Thymus (tissue), 11 donors: Measurements from ENCODE around the gene SWI5. TPM values are rescaled to one million over a fixed set of nuclear protein-coding genes. Genes with fewer than 3 reads are reported as not detected.

Experiments
- DNase-seq, 9 donors: peaks; one replicate each; pipeline ENCODE4 v3.0.0-alpha.2; 2013; ENCODE audit warnings: low spot score in 9 of 9, low read depth in 6 of 9, missing footprints in 1 of 9
- H3K27ac ChIP-seq, 2 donors: one replicate each; pipeline ENCODE4 v1.5.1; 2013; ENCODE audit warnings: control low read depth in 1 of 2, low read depth in 1 of 2, low read length in 1 of 2, mild to moderate bottlenecking in 1 of 2, moderate library complexity in 1 of 2
- H3K27me3 ChIP-seq, 2 donors: one replicate each; pipeline ENCODE4 v1.5.1; 2013; ENCODE audit warnings: low read length in 1 of 2; ENCODE audit not compliant: control insufficient read depth in 2 of 2, insufficient read depth in 1 of 2
- H3K36me3 ChIP-seq, 2 donors: one replicate each; pipeline ENCODE4 v1.5.1; 2013; ENCODE audit warnings: low read length in 1 of 2, mild to moderate bottlenecking in 1 of 2, moderate library complexity in 1 of 2; ENCODE audit not compliant: control insufficient read depth in 2 of 2, insufficient read depth in 2 of 2
- H3K4me1 ChIP-seq, 2 donors: one replicate each; pipeline ENCODE4 v1.5.1; 2013; ENCODE audit warnings: low read length in 2 of 2; ENCODE audit not compliant: control insufficient read depth in 2 of 2, insufficient read depth in 2 of 2
- H3K4me3 ChIP-seq, 2 donors: one replicate each; pipeline ENCODE4 v1.5.1; 2013; ENCODE audit warnings: low read length in 2 of 2, control low read depth in 1 of 2, mild to moderate bottlenecking in 1 of 2
- H3K9me3 ChIP-seq, 2 donors: one replicate each; pipeline ENCODE4 v1.5.1; 2013; ENCODE audit warnings: low read length in 1 of 2, mild to moderate bottlenecking in 1 of 2; ENCODE audit not compliant: control insufficient read depth in 2 of 2, insufficient read depth in 1 of 2
- WGBS: extraction: QIAGEN DNeasy Blood & Tissue Kit; methylation state at CpG from one replicate; pipeline ENCODE4 v1.1.7; 2013; 5-methylcytosine and 5-hydroxymethylcytosine counted together
- polyA plus RNA-seq: library from polyadenylated mRNA; stranded (reverse); fragments of 200-250 nt; gene quantifications from one replicate; pipeline ENCODE4 v1.2.3, GENCODE V29; 2013
- total RNA-seq: library from RNA; stranded (reverse); fragments of 120-200 nt; gene quantifications from one replicate; pipeline ENCODE4 v1.2.4, GENCODE V29; 2013
- donor health status: healthy.

Gene SWI5
- total and polyA plus RNA-seq, 2 donors = 25.9 to 26.3 TPM

GRCh38 chr9:128249908-128250838 is 25.9 kb upstream of the SWI5 start:
- 10% methylated on average over 81 of the region's 81 CpGs for WGBS
- Histone ChIP-seq H3K4me3 (peak overlapping the region; percentile 18 to 46), H3K27ac (peak overlapping the region; percentile 11 to 33), H3K27me3 (peaks cover 7 to 34% of the 10 kb centered on the region in 2 donors), H3K36me3 (no peaks in the 10 kb centered on the region), H3K4me1 (peaks cover 11 to 32% of the 10 kb centered on the region in 2 donors), H3K9me3 (no peaks in the 10 kb centered on the region)
- DNase-seq = peak; percentile 54 to 91 (median 82)

GRCh38 chr9:128250839-128251731 is 25.0 kb upstream of the SWI5 start:
- 34% methylated on average over 43 of the region's 43 CpGs for WGBS
- H3K4me3 ChIP-seq = peak overlapping the region in 1 of 2 donors; percentile 46
- H3K36me3 ChIP-seq = peaks cover 0 to 3% of the 10 kb centered on the region in 2 donors
- peaks cover 11 to 23% of the 10 kb centered on the region in 2 donors for H3K4me1 ChIP-seq
- H3K9me3 ChIP-seq = no peaks in the 10 kb centered on the region
- H3K27ac ChIP-seq = no peak overlapping the region
- peaks cover 7 to 34% of the 10 kb centered on the region in 2 donors for H3K27me3 ChIP-seq
- no peak for DNase-seq

- Histone ChIP-seq H3K4me3 (no peak overlapping the region), H3K9me3 (no peaks in the 10 kb centered on the region), H3K27me3 (peaks cover 7 to 31% of the 10 kb centered on the region in 2 donors), H3K36me3 (peaks cover under 1 to 3% of the 10 kb centered on the region in 2 donors), H3K27ac (no peak overlapping the region), H3K4me1 (peaks cover 11 to 19% of the 10 kb centered on the region in 2 donors)
- 98% methylated on average over 3 of the region's 3 CpGs for WGBS
- no peak for DNase-seq
Observed at GRCh38 chr9:128251732-128252100, 24.4 kb upstream of the SWI5 start.

GRCh38 chr9:128252317-128253139 is 23.5 kb upstream of the SWI5 start:
- DNase-seq = no peak
- Histone ChIP-seq H3K4me1 (peaks cover 11 to 19% of the 10 kb centered on the region in 2 donors), H3K27me3 (peaks cover 7 to 29% of the 10 kb centered on the region in 2 donors), H3K36me3 (peaks cover 9 to 11% of the 10 kb centered on the region in 2 donors), H3K27ac (no peak overlapping the region), H3K4me3 (no peak overlapping the region), H3K9me3 (no peaks in the 10 kb centered on the region)
- 96% methylated on average over 25 of the region's 25 CpGs for WGBS

GRCh38 chr9:128253140-128253990 is 22.7 kb upstream of the SWI5 start:
- peaks cover 5 to 29% of the 10 kb centered on the region in 2 donors for H3K27me3 ChIP-seq
- no peak overlapping the region for H3K27ac ChIP-seq
- WGBS = 88% methylated on average over 31 of the region's 31 CpGs
- H3K4me1 ChIP-seq = peaks cover 11 to 19% of the 10 kb centered on the region in 2 donors
- H3K9me3 ChIP-seq = no peaks in the 10 kb centered on the region
- H3K36me3 ChIP-seq = peaks cover 17 to 19% of the 10 kb centered on the region in 2 donors
- DNase-seq = peak in 2 of 9 donors; percentile 46 to 58
- no peak overlapping the region for H3K4me3 ChIP-seq

GRCh38 chr9:128253991-128254346 is 22.1 kb upstream of the SWI5 start:
- Histone ChIP-seq H3K4me3 (no peak overlapping the region), H3K27ac (no peak overlapping the region), H3K36me3 (peaks cover 23 to 25% of the 10 kb centered on the region in 2 donors), H3K27me3 (peaks cover 4 to 29% of the 10 kb centered on the region in 2 donors), H3K9me3 (no peaks in the 10 kb centered on the region), H3K4me1 (peaks cover 11 to 19% of the 10 kb centered on the region in 2 donors)
- 97% methylated on average over 7 of the region's 7 CpGs for WGBS
- no peak for DNase-seq

- Histone ChIP-seq H3K27me3 (peaks cover 4 to 29% of the 10 kb centered on the region in 2 donors), H3K4me1 (peaks cover 11 to 19% of the 10 kb centered on the region in 2 donors), H3K27ac (no peak overlapping the region), H3K36me3 (peaks cover 26 to 29% of the 10 kb centered on the region in 2 donors), H3K4me3 (no peak overlapping the region), H3K9me3 (no peaks in the 10 kb centered on the region)
- 94% methylated on average over 20 of the region's 20 CpGs for WGBS
- DNase-seq = no peak
Observed at GRCh38 chr9:128254362-128254761, 21.7 kb upstream of the SWI5 start.
